HuH-7.5 (cell line): ENCODE measurements around the gene C19orf44.
"Not testable (repeated sequence)": the region's sequence is repeated elsewhere in the genome, so short reads cannot be mapped to it uniquely, and the experiment has no call there.

ENCODE experiments used
- DNase-seq: peaks from one replicate; pipeline ENCODE4 v3.0.0; 2011; ENCODE audit warnings: low spot score

Gene C19orf44

DNA sequence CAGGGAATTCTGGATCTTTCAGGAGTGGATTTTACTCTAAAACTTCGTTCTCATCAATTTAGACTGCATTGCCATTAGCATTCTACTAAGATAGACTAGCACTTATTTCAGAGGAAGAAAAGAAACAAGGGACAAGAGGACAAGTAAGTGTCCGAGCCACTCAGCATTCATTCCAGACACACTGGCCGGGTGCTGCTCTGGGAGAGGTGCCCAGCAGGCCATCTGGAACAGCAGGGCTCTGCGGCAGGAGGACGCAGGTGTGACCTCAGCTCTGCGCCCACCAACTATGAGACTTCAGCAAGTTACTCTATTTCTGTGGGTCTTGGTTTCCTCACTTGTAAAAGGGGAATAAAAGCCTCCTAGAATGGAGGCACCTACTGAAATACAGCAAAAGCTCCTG is 28.6 kb upstream of the C19orf44 start:
- DNase-seq, result no peak

DNA sequence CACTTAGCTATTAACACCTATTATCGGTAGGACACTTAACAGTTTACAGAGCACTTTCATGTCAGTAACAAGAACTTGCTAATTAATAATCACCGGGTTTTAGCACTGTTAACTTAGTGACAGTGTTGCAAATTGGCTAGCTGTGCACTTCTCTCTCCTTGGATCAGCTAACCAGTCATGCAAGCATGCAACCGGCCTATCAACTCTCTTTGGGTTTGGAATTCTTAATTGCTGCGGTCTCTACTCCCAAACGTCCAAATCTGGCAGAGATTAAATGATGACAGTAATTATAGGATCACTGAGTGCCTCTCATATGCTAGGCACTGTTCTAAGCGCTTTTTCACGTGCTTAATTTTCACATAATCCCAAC is 25.7 kb upstream of the C19orf44 start:
- DNase-seq, result no peak

DNA sequence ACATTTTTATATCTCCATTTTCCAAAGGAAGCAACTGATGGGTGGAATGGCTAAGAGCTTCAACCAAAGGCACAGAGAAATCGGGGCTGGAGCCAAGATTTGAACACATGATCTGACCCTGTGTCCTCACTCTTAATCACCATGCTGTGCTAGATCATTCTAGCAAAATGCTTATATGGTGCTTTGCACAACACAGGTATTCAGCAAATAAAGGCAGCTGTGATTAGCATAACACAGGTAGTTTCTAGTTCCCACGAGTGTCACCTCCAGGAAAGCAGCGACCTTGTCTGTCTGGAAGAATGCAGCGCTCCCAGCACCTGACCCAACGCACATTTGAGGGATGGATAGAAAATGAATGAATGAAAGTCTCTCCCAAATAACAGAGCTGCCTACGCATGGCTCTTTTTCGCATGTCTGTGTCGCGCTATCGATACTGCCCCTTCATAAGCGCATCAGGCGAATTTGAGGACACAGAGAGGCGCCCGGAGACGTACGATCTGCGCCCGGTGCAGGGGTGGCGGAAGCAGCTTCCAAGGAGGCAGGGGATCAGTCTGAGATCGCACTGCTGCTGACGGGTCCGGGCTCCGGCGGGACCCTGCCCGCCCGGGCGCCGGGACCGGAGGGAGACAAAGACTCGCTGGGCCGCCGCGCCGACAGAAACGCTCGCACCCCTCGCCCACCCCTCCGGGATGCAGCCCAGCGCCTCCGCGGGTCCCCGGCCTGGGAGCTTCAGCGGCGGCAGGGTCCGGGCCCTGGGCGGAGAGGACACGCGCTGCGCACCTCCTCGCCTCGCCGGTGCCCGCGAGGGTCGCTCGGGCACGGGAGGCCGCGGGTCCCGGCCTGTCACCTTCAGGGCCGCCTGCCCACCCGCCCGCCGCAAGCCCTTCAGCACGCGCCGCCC is 25.0 kb upstream of the C19orf44 start:
- DNase-seq, result no peak

DNA sequence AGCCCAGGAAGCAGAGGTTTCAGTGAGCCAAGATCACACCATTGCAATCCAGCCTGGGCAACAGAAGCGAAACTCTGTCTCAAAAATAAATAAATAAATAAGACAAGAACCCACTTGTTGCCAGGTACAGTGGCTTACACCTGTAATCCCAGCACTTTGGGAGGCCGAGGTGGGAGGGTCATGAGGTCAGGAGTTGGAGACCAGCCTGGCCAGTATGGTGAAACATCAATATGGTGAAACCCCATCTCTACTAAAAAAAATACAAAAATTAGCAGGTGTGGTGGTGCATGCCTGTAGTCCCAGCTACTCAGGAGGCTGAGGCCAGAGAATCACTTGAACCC is 23.7 kb upstream of the C19orf44 start:
- DNase-seq, result not testable (repeated sequence)

DNA sequence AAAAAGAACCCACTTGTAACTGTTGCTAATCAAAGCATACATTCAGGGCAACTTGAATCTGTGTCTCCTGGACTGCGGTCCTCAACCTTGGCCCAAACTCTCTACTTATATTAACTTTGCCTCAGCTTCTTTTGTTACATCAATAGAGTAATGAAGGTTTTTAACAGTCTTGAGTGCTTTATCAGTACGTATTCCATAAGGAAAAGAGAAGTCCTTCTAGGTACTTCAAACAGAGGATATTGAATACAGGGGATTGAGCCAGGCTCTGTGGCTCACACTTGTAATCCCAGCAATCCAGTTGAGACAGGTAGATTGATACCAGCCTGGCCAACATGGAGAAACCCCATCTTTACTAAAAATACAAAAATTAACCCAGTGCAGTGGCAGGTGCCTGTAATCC is 23.2 kb upstream of the C19orf44 start:
- no peak for DNase-seq

DNA sequence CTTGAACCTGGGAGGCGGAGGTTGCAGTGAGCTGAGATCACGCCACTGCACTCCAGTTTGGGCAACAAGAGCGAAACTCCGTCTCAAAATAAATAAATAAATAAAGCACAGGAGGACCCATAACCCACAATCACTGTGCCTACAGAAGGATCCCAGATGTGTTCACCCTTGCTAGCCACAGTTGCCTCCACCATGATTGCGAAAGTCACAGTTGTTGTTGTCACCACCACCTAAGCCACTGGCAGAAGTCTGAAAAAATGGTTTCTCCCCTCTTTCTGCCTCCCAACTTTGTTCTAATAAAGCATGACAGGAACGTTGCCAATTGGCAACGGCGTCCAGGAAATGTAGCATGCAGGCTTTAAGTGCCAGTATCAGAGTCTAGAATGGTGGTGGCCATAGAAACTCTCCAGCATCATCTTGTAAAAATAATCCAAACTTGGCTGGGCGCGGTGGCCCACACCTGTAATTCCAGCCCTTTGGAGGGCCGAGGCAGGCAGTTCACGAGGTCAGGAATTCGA is 22.3 kb upstream of the C19orf44 start:
- DNase-seq, result no peak

DNA sequence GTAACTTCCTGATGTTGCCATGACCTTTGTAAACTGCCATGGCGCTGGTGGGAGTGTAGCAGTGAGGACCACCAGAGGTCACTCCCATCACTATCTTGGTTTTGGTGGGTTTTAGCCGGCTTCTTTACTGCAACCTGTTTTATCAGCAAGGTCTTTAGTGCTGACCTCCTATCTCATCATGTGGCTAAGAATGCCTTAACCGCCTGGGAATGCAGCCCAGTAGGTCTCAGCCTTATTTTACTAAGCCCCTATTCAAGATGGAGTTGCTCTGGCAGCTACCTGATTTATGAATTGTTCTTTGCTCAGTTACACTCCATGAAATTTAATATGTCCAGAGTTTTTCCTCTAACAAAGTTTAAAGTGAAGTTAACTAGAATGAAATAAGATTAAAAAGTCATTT is 19.8 kb upstream of the C19orf44 start:
- DNase-seq, result no peak

DNA sequence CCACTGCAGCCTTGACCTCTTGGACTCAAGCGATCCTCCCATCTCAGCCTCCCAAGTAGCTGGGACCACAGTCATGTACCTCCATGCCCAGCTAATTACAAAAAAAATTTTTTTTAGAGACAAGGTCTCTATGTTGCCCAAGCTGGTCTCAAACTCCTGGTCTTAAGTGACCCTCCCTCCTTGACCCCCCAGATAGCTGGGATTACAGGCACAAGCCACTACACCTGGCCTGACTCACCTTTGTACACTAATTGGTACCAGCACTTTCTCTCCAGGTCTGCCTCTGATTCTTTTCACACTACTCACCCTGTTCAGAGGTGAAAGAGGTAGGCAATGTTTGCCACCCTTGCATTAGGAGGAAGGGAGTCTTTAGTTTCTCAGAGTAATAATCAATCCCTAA is 18.9 kb upstream of the C19orf44 start:
- DNase-seq, result no peak

DNA sequence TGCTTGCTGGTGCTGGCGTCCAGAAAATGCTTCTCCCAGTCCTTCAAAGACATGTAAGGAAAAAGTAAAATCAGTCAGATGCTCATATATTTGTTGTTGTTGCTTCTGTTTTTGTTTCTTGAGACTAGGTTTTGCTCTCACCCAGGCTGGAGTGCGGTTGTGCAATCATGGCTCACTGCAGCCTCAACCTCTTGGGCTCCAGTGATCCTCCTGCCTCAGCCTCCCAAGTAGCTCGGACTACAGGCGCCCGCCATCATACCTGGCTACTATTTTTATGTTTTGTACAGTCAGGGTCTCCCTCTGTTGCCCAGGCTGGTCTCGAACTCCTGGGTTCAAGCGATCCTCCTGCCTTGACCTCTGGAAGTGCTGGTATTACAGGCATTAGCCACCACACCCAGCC is 13.4 kb upstream of the C19orf44 start:
- no peak for DNase-seq

DNA sequence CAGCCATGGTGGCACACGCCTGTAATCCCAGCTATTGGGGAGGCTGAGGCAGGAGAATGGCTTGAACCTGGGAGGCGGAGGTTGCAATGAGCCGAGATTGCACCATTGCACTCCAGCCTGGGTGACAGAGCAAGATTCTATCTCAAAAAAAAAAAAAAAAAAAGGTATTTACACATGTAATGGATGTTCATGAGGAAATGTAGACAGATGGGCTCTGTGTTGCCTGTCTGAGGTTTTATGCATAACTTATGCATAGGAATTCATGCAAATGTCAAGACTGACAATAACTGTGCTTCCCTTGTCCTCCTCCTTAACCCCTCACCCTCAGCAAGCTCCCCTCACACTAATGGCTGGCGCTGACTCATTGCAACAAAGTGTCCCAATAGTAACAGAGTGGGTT is 9.7 kb upstream of the C19orf44 start:
- DNase-seq, result not testable (repeated sequence)

DNA sequence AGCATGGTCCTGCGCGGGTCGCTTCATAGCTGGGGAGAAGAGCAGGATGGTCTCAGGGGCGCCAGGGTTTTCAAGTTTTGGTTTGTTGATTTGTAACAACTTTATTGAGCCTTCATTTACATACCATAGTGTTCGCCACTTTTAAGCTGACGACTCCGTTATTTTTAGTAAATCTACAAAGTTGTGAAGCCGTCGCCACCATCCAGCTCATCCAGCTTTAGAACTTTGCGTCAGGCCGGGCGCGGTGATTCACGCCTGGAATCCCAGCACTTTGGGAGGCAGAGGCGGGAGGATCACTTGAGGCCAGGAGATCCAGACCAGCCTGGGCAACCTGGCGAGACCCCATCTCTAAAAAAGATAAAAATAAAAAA is 404 bp downstream of the C19orf44 start:
- no peak for DNase-seq

DNA sequence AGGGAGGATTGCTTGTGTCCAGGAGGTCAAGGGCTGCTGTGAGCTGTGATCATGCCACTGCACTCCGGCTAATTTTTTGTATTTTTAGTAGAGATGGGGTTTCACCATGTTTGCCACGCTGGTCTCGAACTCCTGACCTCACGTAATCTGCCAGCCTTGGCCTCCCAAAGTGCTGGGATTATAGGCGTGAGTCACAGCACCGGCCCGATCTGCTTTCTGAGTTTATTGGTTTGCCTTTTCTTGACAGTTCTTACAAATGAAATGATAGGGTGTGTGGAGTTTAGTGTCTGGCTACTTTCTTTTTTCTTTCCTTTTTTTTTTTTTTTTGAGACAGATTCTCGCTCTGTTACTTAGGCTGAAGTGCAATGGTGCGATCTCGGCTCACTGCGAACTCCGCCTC is 848 bp downstream of the C19orf44 start:
- no peak for DNase-seq

DNA sequence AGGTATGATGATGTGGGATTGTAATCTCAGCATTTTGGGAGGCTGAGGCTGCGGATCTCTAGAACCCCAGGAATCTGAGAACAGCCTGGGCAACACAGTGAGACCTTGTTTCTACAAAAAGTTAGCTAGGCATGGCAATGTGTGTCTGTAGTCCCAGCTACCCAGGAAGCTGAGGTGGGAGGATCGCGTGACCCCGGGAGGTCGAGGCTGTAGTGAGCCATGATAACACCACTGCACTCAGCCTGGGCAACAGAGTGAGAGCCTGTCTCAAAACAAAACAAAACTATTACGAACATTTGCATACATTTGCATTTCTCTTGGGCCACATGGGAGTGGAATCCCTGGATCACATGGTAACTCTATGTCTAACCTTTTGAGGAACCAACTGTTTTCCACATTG is 1.6 kb downstream of the C19orf44 start:
- no peak for DNase-seq

DNA sequence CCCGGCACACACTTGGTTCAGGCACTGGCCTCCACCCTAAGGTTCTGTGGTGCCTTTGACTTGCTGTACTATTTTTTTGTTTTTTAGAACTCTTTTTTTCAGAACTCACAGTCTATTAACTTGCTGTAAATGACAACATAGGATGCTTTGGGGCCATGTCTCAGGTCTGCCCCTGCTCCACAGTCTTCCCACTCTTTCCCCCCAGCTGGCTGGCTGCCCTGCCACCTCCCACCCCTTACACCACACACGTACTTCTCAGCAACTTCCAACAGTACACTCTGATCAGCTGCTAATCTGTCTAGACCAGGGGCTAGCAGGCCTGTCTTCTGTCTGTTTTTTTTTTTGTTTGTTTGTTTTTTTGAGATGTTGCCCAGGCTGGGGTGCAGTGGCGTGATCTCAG is 8.1 kb downstream of the C19orf44 start:
- DNase-seq, result no peak

DNA sequence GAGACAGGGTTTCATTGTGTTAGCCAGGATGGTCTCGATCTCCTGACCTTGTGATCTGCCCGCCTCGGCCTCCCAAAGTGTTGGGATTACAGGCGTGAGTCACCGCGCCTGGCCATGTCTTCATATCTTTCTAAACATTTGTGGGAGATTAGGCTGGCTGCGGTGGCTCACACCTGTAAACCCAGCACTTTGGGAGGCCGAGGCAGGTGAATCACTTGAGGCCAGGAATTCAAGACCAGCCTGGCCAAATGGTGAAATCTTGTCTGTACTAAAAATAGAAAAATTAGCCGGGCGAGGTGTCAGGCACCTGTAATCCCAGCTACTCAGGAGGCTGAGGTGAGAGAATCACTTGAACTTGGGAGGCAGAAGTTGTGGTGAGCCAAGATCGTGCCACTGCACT is 10.0 kb downstream of the C19orf44 start:
- not testable (repeated sequence) for DNase-seq

DNA sequence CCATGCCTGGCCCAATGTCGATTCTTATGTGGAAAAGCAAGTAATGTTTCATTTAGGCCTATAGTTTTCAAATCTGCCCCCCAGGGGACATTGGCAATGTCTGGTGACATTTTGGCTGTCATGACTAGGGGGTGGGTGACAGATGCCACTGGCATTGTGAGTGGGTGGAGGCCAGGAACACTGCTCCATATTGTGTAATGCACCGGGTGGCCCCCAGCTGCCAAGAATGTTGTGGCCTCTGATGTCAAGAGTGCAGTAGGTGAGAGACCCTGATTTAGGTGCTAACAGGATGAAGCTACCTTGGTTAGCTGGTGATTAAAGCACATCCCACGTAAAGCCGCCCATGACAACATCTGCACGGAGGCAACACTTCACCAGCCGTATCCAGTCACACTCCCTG is 10.8 kb downstream of the C19orf44 start:
- DNase-seq, result no peak

DNA sequence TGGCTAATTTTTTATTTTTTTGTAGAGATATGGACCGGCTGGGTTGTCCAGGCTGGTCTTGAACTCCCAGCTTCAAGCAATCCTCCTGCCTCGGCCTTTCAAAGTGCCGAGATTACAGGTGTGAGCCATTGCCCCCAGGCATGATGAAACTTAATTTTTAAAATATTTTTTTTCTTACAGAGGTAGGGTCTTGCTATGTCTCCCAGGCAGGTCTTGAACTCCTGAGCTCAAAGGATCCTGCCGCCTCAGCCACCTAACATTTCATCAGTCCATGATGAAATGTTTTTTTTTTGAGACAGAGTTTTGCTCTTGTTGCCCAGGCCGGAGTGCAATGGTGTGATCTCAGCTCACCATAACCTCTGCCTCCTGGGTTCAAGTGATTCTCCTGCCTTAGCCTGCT is 12.4 kb downstream of the C19orf44 start:
- no peak for DNase-seq

DNA sequence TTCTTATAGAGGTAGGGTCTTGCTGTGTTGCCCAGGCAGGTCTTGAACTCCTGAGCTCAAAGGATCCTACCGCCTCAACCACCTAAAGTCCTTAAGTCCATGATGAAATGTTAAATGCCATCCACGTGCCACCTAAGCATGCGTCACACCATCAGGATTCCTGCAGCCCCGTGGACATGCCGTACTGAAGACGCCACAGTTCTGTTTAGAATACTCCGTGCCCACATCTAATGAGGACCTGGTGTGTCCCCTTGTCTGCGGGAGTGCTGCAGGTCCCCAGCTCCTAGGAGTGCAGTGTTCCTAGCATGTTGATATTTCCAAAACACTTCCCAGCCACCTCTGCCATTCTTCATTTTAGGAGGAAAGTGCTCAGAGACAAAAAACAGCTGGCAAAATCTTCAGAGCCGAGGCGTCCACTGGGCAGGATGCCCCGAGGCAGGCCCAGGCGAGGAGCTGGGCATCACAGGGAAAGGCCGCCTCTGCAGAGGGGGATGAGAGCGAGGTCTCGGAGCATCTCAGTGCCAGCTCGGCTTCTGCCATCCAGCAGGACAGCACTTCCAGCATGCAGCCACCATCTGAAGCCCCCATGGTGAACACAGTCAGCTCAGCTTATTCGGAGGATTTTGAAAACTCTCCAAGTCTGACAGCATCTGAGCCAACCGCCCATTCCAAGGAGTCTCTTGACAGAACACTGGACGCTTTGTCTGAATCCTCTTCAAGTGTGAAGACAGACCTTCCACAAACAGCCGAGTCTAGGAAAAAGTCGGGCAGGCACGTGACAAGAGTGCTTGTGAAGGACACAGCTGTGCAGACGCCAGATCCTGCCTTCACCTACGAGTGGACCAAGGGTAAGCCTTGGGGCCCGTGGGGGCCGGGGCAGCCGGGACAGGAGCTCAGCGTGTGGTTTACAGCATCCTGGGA is 13.2 kb downstream of the C19orf44 start:
- no peak for DNase-seq

DNA sequence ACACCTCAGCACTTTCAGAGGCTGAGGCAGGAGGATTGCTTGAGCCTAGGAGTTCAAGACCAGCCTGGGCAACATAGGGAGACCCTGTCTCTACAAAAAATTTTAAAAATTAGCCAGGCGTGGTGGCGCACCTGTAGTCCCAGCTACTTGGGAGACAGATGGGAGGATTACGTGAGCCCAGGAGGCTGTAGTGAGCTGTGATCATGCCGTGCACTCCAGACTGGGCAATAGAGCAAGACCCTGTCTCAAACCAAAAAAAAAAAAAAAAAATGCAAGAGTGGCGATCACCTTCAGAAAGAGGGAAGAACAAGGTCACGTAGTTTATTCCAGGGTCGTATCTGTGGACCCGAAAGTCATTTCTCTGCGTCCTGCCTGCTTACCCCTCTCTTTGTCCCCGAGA is 16.4 kb downstream of the C19orf44 start:
- DNase-seq, result not testable (repeated sequence)

DNA sequence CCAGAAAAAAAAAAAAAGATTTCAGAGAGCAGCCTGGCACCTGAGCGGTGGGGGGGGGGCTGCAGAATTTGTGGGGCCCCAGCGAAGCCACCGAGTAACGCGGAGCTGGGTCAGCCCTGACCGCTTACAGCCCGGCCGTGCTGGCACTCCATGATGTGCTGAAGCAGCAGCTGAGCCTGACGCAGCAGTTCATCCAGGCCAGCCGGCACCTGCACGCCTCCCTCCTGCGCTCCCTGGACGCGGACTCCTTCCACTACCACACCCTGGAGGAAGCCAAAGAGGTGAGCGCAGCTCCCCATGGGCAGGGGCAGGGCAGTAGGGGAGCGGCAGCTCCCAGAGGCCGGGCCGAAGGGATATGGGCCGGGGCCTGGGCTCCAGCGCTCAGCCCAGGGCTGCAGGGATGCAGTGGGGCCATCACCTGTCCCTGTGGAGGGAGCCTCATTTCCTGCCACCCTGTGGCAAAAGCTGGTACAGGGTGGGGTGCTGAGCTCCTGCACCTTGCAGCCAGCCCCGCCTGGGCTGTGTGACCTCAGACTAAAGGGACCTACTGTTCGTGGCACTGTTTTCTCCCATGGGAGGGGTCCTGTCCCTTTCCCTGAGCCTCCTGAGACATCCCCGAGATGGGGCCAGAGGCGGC is 18.3 kb downstream of the C19orf44 start:
- DNase-seq, result peak; percentile 27

DNA sequence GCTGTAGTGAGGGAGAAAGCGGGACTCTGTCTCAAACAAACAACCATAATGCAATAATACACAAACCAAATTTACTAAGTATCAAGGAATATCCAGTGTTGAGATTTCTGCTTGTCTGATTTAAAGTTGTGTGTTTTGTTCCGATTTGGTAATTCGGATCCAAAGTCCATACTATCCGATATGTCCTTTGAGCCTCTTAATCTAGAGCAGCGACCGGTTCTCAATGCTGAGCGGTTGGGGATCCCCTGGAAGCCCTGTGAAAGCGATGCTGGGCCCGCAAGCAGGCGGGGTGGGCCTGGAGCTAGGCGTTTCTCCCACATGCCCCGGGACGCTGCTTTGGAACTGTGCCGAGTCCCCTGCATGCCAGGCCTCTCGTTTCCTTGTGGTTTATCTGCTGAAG is 20.2 kb downstream of the C19orf44 start:
- no peak for DNase-seq

DNA sequence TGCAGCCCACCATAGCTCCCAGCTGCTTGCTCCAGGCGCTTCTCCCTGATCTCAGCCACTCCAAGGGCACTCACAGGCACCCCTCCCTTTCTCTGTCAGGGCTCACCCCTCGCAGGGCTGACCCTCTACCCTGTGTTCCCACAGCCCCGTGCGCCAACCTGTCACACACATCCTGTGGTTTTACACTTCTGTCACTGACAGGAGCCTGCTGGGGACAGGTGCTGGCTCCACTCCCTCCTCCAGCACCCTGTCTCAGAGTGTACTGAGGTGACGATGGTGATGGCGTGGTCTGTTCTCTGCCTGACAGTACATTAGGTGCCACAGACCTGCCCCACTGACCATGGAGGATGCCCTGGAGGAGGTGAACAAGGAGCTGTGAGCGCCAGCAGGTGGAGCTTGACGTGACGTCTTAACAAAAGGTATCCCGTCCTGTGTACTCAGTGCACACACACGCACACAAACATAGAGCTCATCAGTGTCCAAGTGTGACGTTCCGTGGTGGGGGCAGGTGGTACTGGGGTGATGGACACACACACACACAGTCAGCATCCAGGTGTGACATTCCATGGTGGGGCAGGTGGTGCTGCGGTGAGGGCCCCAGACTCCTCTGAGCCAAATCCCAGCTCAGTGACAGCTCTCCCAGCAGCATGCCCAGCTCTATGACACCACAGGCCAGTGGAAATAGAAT is 20.9 kb downstream of the C19orf44 start:
- DNase-seq, result no peak
